IMR-90 (cell line): ENCODE results near the gene FBXL13. TPM values are rescaled to one million over a fixed set of nuclear protein-coding genes. Genes with fewer than 3 reads are reported as not detected.
A peak's percentile ranks its signal among the peaks of the same experiment; 100 is the strongest.

ENCODE experiments used
- ATAC-seq: fragments of 200-7000 bp; cut with Tn5 transposase; 2 replicates; pipeline ENCODE4 v1.9.1; 2020; ENCODE audit warnings: low read depth, mild to moderate bottlenecking, moderate library complexity
- BruUV-seq: library from RNA; stranded (reverse); fragments of 400-500 nt; replicated peaks from 2 replicates; lab custom pipeline; 2021; lab: Mats Ljungman, UMichigan
- CTCF ChIA-PET: fragments of 300-600 bp; formaldehyde crosslinking; extraction: SDS; loops from one replicate; lab custom pipeline; 2021; ENCODE audit warnings: antibody characterized with exemption; lab: Yijun Ruan, JAX
- POLR2A ChIA-PET: fragments of 300-600 bp; sonication (Branson Sonifier 250); formaldehyde crosslinking; loops from one replicate; lab custom pipeline; 2022; ENCODE audit warnings: antibody characterized with exemption; ENCODE audit not compliant: unreplicated experiment; lab: Charles Lee
- DNase-seq: peaks from one replicate; pipeline ENCODE4 v3.0.0; 2013
- H2AFZ ChIP-seq: replicated peaks from 2 replicates; pipeline ENCODE3; 2013; ENCODE audit warnings: low read length, mild to moderate bottlenecking; ENCODE audit not compliant: poor library complexity
- H2AK5ac ChIP-seq: 2 replicates; pipeline ENCODE4 v1.6.1; 2013; ENCODE audit warnings: low read depth, low read length, inconsistent platforms
- H2AK9ac ChIP-seq: replicated peaks from 2 replicates; pipeline ENCODE3; 2013; ENCODE audit warnings: mild to moderate bottlenecking, low read depth, low read length, moderate library complexity; ENCODE audit not compliant: poor library complexity
- H2BK120ac ChIP-seq: 2 replicates; pipeline ENCODE4 v1.6.1; 2013; ENCODE audit warnings: low read depth, low read length, inconsistent platforms
- H2BK15ac ChIP-seq: 3 replicates; pipeline ENCODE4 v1.6.1; 2013; ENCODE audit warnings: low read depth, low read length, inconsistent platforms
- H2BK20ac ChIP-seq: 2 replicates; pipeline ENCODE4 v1.6.1; 2013; ENCODE audit warnings: low read depth, mild to moderate bottlenecking, inconsistent platforms, low read length, moderate library complexity
- H2BK5ac ChIP-seq: 2 replicates; pipeline ENCODE4 v1.6.1; 2013; ENCODE audit warnings: mild to moderate bottlenecking, low read depth, low read length, inconsistent platforms; ENCODE audit not compliant: poor library complexity, severe bottlenecking
- H3K14ac ChIP-seq: replicated peaks from 2 replicates; pipeline ENCODE4 v1.6.1; 2013; ENCODE audit warnings: low read depth, low read length, inconsistent platforms
- H3K18ac ChIP-seq: 2 replicates; pipeline ENCODE4 v1.6.1; 2013; ENCODE audit warnings: low read depth, low read length, control low read depth
- H3K23ac ChIP-seq: 2 replicates; pipeline ENCODE4 v1.6.1; 2013; ENCODE audit warnings: low read depth, low read length, inconsistent platforms
- H3K27ac ChIP-seq: 2 replicates; pipeline ENCODE4 v1.5.1; 2013; ENCODE audit warnings: mild to moderate bottlenecking, control low read depth, low read length; ENCODE audit not compliant: insufficient read depth
- H3K27me3 ChIP-seq: 2 replicates; pipeline ENCODE4 v1.6.1; 2013; ENCODE audit warnings: low read length; ENCODE audit not compliant: control insufficient read depth, insufficient read depth
- H3K36me3 ChIP-seq: 2 replicates; pipeline ENCODE4 v1.6.1; 2013; ENCODE audit warnings: low read length, mixed read lengths; ENCODE audit not compliant: control insufficient read depth, insufficient read depth
- H3K4ac ChIP-seq: 2 replicates; pipeline ENCODE4 v1.6.1; 2013; ENCODE audit warnings: low read depth, low read length, inconsistent platforms
- H3K4me1 ChIP-seq: 2 replicates; pipeline ENCODE4 v1.6.1; 2013; ENCODE audit warnings: low read length, mixed read lengths; ENCODE audit not compliant: control insufficient read depth, insufficient read depth
- H3K4me2 ChIP-seq: 2 replicates; pipeline ENCODE4 v1.6.1; 2013; ENCODE audit warnings: low read depth, mild to moderate bottlenecking, control low read depth, low read length, moderate library complexity
- H3K4me3 ChIP-seq: 2 replicates; pipeline ENCODE4 v1.5.1; 2013; ENCODE audit warnings: low read depth, mild to moderate bottlenecking, control low read depth, low read length, moderate library complexity; ENCODE audit not compliant: insufficient read depth
- H3K56ac ChIP-seq: 2 replicates; pipeline ENCODE4 v1.6.1; 2013; ENCODE audit warnings: low read length, inconsistent platforms; ENCODE audit not compliant: insufficient read depth; ENCODE audit errors: extremely low read depth
- H3K79me1 ChIP-seq, 2 experiments: 2 replicates each; pipeline ENCODE4 v1.6.1; 2013; ENCODE audit warnings: low read length in 2 of 2, inconsistent platforms in 1 of 2, low read depth in 1 of 2
- H3K9ac ChIP-seq: 2 replicates; pipeline ENCODE4 v1.6.1; 2013; ENCODE audit warnings: low read depth, low read length, control low read depth
- H3K9me1 ChIP-seq: 2 replicates; pipeline ENCODE4 v1.6.1; 2013; ENCODE audit warnings: low read length, inconsistent platforms; ENCODE audit not compliant: insufficient read depth
- H3K9me3 ChIP-seq: 2 replicates; pipeline ENCODE4 v1.6.1; 2013; ENCODE audit warnings: low read length; ENCODE audit not compliant: control insufficient read depth, insufficient read depth
- H4K20me1 ChIP-seq: 2 replicates; pipeline ENCODE4 v1.6.1; 2013; ENCODE audit warnings: low read length, inconsistent platforms; ENCODE audit not compliant: insufficient read depth
- H4K5ac ChIP-seq: 2 replicates; pipeline ENCODE4 v1.6.1; 2013; ENCODE audit warnings: mild to moderate bottlenecking, low read depth, low read length, control low read depth
- H4K8ac ChIP-seq, 2 experiments: 2 replicates each; pipeline ENCODE4 v1.6.1; 2013; ENCODE audit warnings: low read depth in 2 of 2, low read length in 2 of 2, control low read depth in 1 of 2, inconsistent platforms in 1 of 2
- H4K91ac ChIP-seq: 2 replicates; pipeline ENCODE4 v1.6.1; 2013; ENCODE audit warnings: low read depth, low read length, inconsistent platforms; ENCODE audit not compliant: insufficient read depth
- BHLHE40 ChIP-seq: fragments of 150-350 bp; IDR thresholded peaks from 2 replicates; pipeline ENCODE4 v1.6.1; 2016; ENCODE audit warnings: mild to moderate bottlenecking, low read depth, low read length
- CEBPB ChIP-seq: IDR thresholded peaks from 2 replicates; pipeline ENCODE4 v1.6.1; 2012; ENCODE audit warnings: low read depth, low read length, improper control_type of control experiment
- CHD1 ChIP-seq: IDR thresholded peaks from 2 replicates; pipeline ENCODE4 v1.6.1; 2012; ENCODE audit warnings: low read depth, low read length, improper control_type of control experiment
- FOS ChIP-seq: fragments of 150-350 bp; IDR thresholded peaks from 2 replicates; pipeline ENCODE4 v1.6.1; 2016; ENCODE audit warnings: low read depth, low read length
- MXI1 ChIP-seq: IDR thresholded peaks from 2 replicates; pipeline ENCODE4 v1.6.1; 2012; ENCODE audit warnings: low read depth, mild to moderate bottlenecking, low read length, moderate library complexity, borderline replicate concordance
- POLR2A ChIP-seq: IDR thresholded peaks from 2 replicates; pipeline ENCODE4 v1.6.1; 2012; ENCODE audit warnings: mild to moderate bottlenecking, low read depth, low read length
- RFX5 ChIP-seq: IDR thresholded peaks from 2 replicates; pipeline ENCODE4 v1.8.0; 2012; ENCODE audit warnings: low read depth, mild to moderate bottlenecking, low read length, moderate library complexity
- SMC3 ChIP-seq: fragments of 150-350 bp; IDR thresholded peaks from 2 replicates; pipeline ENCODE4 v1.6.1; 2016; ENCODE audit warnings: low read depth, mild to moderate bottlenecking, antibody characterized with exemption, low read length, moderate library complexity
- WGBS, 2 experiments: methylation state at CpG; one replicate each; pipeline versions ENCODE4 v1.1.5 to v1.1.7; 2013; ENCODE audit warnings: missing lambda C conversion rate in 2 of 2; ENCODE audit not compliant: insufficient read length in 1 of 2; ENCODE audit errors: extremely low coverage in 2 of 2; 5-methylcytosine and 5-hydroxymethylcytosine counted together
- dilution Hi-C: fragments of 300-500 bp; cut with HindIII; formaldehyde crosslinking; loops from one replicate; pipeline ENCODE4 v1.14.3; 2018; ENCODE audit warnings: low sequenced_read_pairs; ENCODE audit not compliant: unreplicated experiment
- in situ Hi-C: fragments of 300-500 bp; cut with MboI; formaldehyde crosslinking; loops from 3 replicates; pipeline ENCODE4 v1.14.3; 2019; ENCODE audit warnings: low sequenced_read_pairs, inconsistent platforms, mixed read lengths
- intact Hi-C: fragments of 100-400 bp; cut with micrococcal nuclease; formaldehyde crosslinking; loops from 2 replicates; pipeline ENCODE4 v1.10.0; 2022
- polyA plus RNA-seq, 3 experiments: library from polyadenylated mRNA; depleted of rRNA; stranded (reverse); fragments of >200 nt; gene quantifications; 2 replicates each; pipeline ENCODE4 v1.2.3, GENCODE V29; 2012; ENCODE audit warnings: low replicate concordance in 1 of 3
- total RNA-seq: library from RNA; depleted of rRNA; stranded (reverse); fragments of >200 nt; gene quantifications from 2 replicates; pipeline ENCODE4 v1.2.3, GENCODE V29; 2012
- TF ChIP-seq, protein P1 (sequence below): conservative IDR thresholded peaks from 2 replicates; pipeline ENCODE4 v1.5.1; 2012; ENCODE audit warnings: mild to moderate bottlenecking, low read depth, low read length, improper control_type of control experiment

Gene FBXL13
- total and polyA plus RNA-seq, 2 of the 4 experiments (the other 2 are of a cell fraction): 0.24 to 0.36 TPM

DNA sequence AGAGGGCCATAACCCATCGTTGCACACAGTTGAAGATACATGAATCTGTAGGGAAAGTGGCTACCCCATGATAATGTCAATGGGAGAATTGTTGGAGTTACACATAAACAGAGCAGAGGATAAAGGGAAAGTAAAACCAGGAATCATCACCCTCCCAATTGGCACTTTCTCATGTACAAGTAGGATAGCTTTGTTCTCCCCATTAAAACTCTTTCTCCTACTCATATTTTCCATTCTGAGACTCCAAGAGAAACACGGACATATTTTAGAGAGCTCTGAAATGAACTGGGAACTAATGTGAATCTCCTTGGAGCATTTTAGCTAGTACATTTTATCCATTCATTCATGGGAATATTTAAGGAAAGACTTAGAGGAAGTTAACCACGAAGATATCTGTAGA, 179.0 kb downstream of the FBXL13 start:
- CTCF ChIA-PET: interaction anchor here (0.8 kb wide), 1 partner anchor 166 kb away, joined by 3 read pairs; no protein-coding TSS in a partner anchor
- H3K9me1 ChIP-seq: peaks cover 8% of the 10 kb centered on the region
- no peak for ATAC-seq

More for the DNA sequence above, 179.0 kb downstream of the FBXL13 start:
- POLR2A ChIA-PET: interaction anchor here (1.0 kb wide), 1 partner anchor 17 kb away, joined by 3 read pairs; the partner anchor contains the start of gene LRRC17
- Histone ChIP-seq H4K5ac (no peak overlapping the region; the same call in 1 of the 2 replicates), H2BK15ac (no peak overlapping the region; the same call in 2 of the 3 replicates), H2AFZ (peak overlapping the region; percentile 34), H3K56ac (no peak overlapping the region), H4K20me1 (no peaks in the 10 kb centered on the region), H3K79me1 (peaks cover 0 to 4% of the 10 kb centered on the region in 2 experiments; a peak in 2 of 4 replicates), H2BK5ac (no peak overlapping the region), H3K9me3 (no peaks in the 10 kb centered on the region), H3K4me3 (no peak overlapping the region), H3K4ac (peak overlapping the region; percentile 45; the same call in 1 of the 2 replicates), H2AK9ac (no peak overlapping the region), H3K9ac (no peak overlapping the region), H3K4me2 (no peak overlapping the region), H3K14ac (no peak overlapping the region; the same call in 1 of the 2 replicates), H3K27me3 (no peaks in the 10 kb centered on the region), H4K91ac (no peak overlapping the region; the same call in 1 of the 2 replicates), H2BK20ac (peak overlapping the region; percentile 73; the same call in 1 of the 2 replicates), H2AK5ac (peak overlapping the region; percentile 83; the same call in 1 of the 2 replicates), H3K27ac (no peak overlapping the region), H3K18ac (no peak overlapping the region), H3K36me3 (no peaks in the 10 kb centered on the region), H3K4me1 (peaks cover 8% of the 10 kb centered on the region; the same call in 1 of the 2 replicates), H4K8ac (peak overlapping the region in 1 of 2 experiments; percentile 46; a peak in 2 of 4 replicates), H2BK120ac (peak overlapping the region; percentile 73; the same call in 1 of the 2 replicates), H3K23ac (no peak overlapping the region)
- WGBS, 2 experiments: 83% methylated on average over 1 of the region's 3 CpGs; no CpG with 5 or more reads in 1 of the 2 experiments
- intact Hi-C loops (no loop called here), dilution Hi-C loops (no loop called here), in situ Hi-C loops (no loop called here)
- DNase-seq: no peak
- BruUV-seq: no TSS peak
- TF ChIP-seq RFX5: no peak
- no peak for TF ChIP-seq POLR2A
- no peak for TF ChIP-seq MXI1
- no peak for TF ChIP-seq FOS
- no peak for TF ChIP-seq CHD1
- no peak for TF ChIP-seq SMC3
- TF ChIP-seq BHLHE40: no peak
- TF ChIP-seq, protein P1, sequence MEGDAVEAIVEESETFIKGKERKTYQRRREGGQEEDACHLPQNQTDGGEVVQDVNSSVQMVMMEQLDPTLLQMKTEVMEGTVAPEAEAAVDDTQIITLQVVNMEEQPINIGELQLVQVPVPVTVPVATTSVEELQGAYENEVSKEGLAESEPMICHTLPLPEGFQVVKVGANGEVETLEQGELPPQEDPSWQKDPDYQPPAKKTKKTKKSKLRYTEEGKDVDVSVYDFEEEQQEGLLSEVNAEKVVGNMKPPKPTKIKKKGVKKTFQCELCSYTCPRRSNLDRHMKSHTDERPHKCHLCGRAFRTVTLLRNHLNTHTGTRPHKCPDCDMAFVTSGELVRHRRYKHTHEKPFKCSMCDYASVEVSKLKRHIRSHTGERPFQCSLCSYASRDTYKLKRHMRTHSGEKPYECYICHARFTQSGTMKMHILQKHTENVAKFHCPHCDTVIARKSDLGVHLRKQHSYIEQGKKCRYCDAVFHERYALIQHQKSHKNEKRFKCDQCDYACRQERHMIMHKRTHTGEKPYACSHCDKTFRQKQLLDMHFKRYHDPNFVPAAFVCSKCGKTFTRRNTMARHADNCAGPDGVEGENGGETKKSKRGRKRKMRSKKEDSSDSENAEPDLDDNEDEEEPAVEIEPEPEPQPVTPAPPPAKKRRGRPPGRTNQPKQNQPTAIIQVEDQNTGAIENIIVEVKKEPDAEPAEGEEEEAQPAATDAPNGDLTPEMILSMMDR: no peak
- TF ChIP-seq CEBPB: no peak
